Trophoblast cell (in vitro differentiated cells and primary cell): ENCODE results near the gene URB2.
A peak's percentile ranks its signal among the peaks of the same experiment; 100 is the strongest.

Source experiments
- DNase-seq, 2 donors: peaks; one replicate each; pipeline ENCODE4 v3.0.0-alpha.2; 2016
- H2AFZ ChIP-seq: 2 replicates; pipeline ENCODE4 v1.6.1; 2013; ENCODE audit warnings: low read length, moderate library complexity, mild to moderate bottlenecking; ENCODE audit not compliant: insufficient read depth, poor library complexity
- H2AK5ac ChIP-seq: 2 replicates; pipeline ENCODE4 v1.6.1; 2013; ENCODE audit warnings: mild to moderate bottlenecking, low read length
- H2BK120ac ChIP-seq: 2 replicates; pipeline ENCODE4 v1.6.1; 2013; ENCODE audit warnings: low read length, mild to moderate bottlenecking, moderate library complexity; ENCODE audit not compliant: insufficient read depth, poor library complexity
- H2BK12ac ChIP-seq: 2 replicates; pipeline ENCODE4 v1.6.1; 2013; ENCODE audit warnings: mild to moderate bottlenecking, low read length, moderate library complexity
- H2BK5ac ChIP-seq: 2 replicates; pipeline ENCODE4 v1.6.1; 2013; ENCODE audit warnings: low read length, low read depth, moderate library complexity, mild to moderate bottlenecking; ENCODE audit not compliant: poor library complexity
- H3K14ac ChIP-seq: 2 replicates; pipeline ENCODE4 v1.6.1; 2013; ENCODE audit warnings: mild to moderate bottlenecking, low read length
- H3K18ac ChIP-seq: 2 replicates; pipeline ENCODE4 v1.6.1; 2013; ENCODE audit warnings: mild to moderate bottlenecking, low read length
- H3K23ac ChIP-seq: 2 replicates; pipeline ENCODE4 v1.6.1; 2013; ENCODE audit warnings: low read length
- H3K27ac ChIP-seq: 2 replicates; pipeline ENCODE4 v1.5.1; 2013; ENCODE audit warnings: low read depth, mild to moderate bottlenecking, inconsistent platforms, low read length, moderate library complexity
- H3K27me3 ChIP-seq: 2 replicates; pipeline ENCODE4 v1.6.1; 2013; ENCODE audit warnings: inconsistent platforms, mild to moderate bottlenecking, low read length, moderate library complexity; ENCODE audit not compliant: insufficient read depth
- H3K36me3 ChIP-seq, 2 experiments: 1 replicate in 1 of 2; 2 replicates in 1 of 2; pipeline ENCODE4 v1.6.1; 2013; ENCODE audit warnings: low read length in 2 of 2, mild to moderate bottlenecking in 2 of 2, moderate library complexity in 1 of 2; ENCODE audit not compliant: insufficient read depth in 2 of 2, control insufficient read depth in 1 of 2
- H3K4ac ChIP-seq: 2 replicates; pipeline ENCODE4 v1.6.1; 2013; ENCODE audit warnings: low read depth, mild to moderate bottlenecking, low read length, moderate library complexity
- H3K4me1 ChIP-seq, 2 experiments: 1 replicate in 1 of 2; 2 replicates in 1 of 2; pipeline ENCODE4 v1.6.1; 2013; ENCODE audit warnings: low read length in 2 of 2, mild to moderate bottlenecking in 2 of 2, moderate library complexity in 1 of 2; ENCODE audit not compliant: insufficient read depth in 2 of 2, control insufficient read depth in 1 of 2
- H3K4me2 ChIP-seq: 2 replicates; pipeline ENCODE4 v1.6.1; 2013; ENCODE audit warnings: inconsistent platforms, mild to moderate bottlenecking, low read length, moderate library complexity
- H3K4me3 ChIP-seq: 2 replicates; pipeline ENCODE4 v1.5.1; 2013; ENCODE audit warnings: mild to moderate bottlenecking, low read depth, low read length, inconsistent platforms
- H3K79me1 ChIP-seq: one replicate; pipeline ENCODE4 v1.6.1; 2013; ENCODE audit warnings: low read length
- H3K79me2 ChIP-seq: 2 replicates; pipeline ENCODE4 v1.6.1; 2013; ENCODE audit warnings: low read length, mild to moderate bottlenecking; ENCODE audit not compliant: control insufficient read depth, insufficient read depth, poor library complexity
- H3K9ac ChIP-seq: 2 replicates; pipeline ENCODE4 v1.6.1; 2013; ENCODE audit warnings: mild to moderate bottlenecking, low read length
- H3K9me3 ChIP-seq: 2 replicates; pipeline ENCODE4 v1.6.1; 2013; ENCODE audit warnings: low read depth, mild to moderate bottlenecking, control low read depth, inconsistent platforms, low read length; ENCODE audit not compliant: insufficient read depth
- H4K12ac ChIP-seq: 2 replicates; pipeline ENCODE4 v1.6.1; 2013; ENCODE audit warnings: low read depth, mild to moderate bottlenecking, low read length, moderate library complexity
- H4K8ac ChIP-seq: 2 replicates; pipeline ENCODE4 v1.6.1; 2013; ENCODE audit warnings: low read depth, mild to moderate bottlenecking, low read length, moderate library complexity
- H4K91ac ChIP-seq: one replicate; pipeline ENCODE4 v1.6.1; 2013; ENCODE audit warnings: low read depth, mild to moderate bottlenecking, low read length, moderate library complexity
- WGBS: extraction: QIAGEN DNeasy Blood & Tissue Kit; methylation state at CpG from one replicate; pipeline ENCODE4 v1.1.7; 2013; ENCODE audit warnings: missing lambda C conversion rate; ENCODE audit not compliant: insufficient read length, insufficient coverage; ENCODE audit errors: extremely low coverage; 5-methylcytosine and 5-hydroxymethylcytosine counted together

Gene URB2

GRCh38 chr1:229651546-229651945 lies 25.5 kb downstream of the URB2 start:
- Histone ChIP-seq H4K91ac (no peak overlapping the region), H2BK5ac (no peak overlapping the region), H2AFZ (no peak overlapping the region), H2BK120ac (no peak overlapping the region), H3K79me1 (no peaks in the 10 kb centered on the region), H4K12ac (no peak overlapping the region), H3K36me3 (peaks cover 12 to 34% of the 10 kb centered on the region in 2 experiments), H3K27ac (no peak overlapping the region), H3K9ac (no peak overlapping the region), H3K4me1 (peaks cover 3 to 7% of the 10 kb centered on the region in 2 experiments), H3K14ac (no peak overlapping the region), H3K4me3 (no peak overlapping the region), H4K8ac (no peak overlapping the region), H2BK12ac (no peak overlapping the region), H3K23ac (no peak overlapping the region), H3K79me2 (no peaks in the 10 kb centered on the region), H3K27me3 (no peaks in the 10 kb centered on the region), H3K4me2 (no peak overlapping the region), H3K4ac (no peak overlapping the region), H3K18ac (no peak overlapping the region), H2AK5ac (no peak overlapping the region), H3K9me3 (no peaks in the 10 kb centered on the region)
- WGBS = no CpG with 5 or more reads among the region's 3 CpGs
- DNase-seq = no peak

GRCh38 chr1:229653420-229653819 lies 27.4 kb downstream of the URB2 start:
- Histone ChIP-seq H4K12ac (no peak overlapping the region), H2BK12ac (peak overlapping the region; percentile 47), H2AK5ac (no peak overlapping the region), H3K23ac (no peak overlapping the region), H3K4me1 (peaks cover 3 to 7% of the 10 kb centered on the region in 2 experiments), H3K4me3 (no peak overlapping the region), H3K36me3 (peaks cover 5 to 28% of the 10 kb centered on the region in 2 experiments), H3K14ac (no peak overlapping the region), H2AFZ (no peak overlapping the region), H2BK5ac (no peak overlapping the region), H3K9ac (no peak overlapping the region), H3K79me2 (no peaks in the 10 kb centered on the region), H4K91ac (no peak overlapping the region), H3K4me2 (no peak overlapping the region), H3K27ac (no peak overlapping the region), H3K27me3 (no peaks in the 10 kb centered on the region), H4K8ac (no peak overlapping the region), H2BK120ac (no peak overlapping the region), H3K4ac (no peak overlapping the region), H3K9me3 (no peaks in the 10 kb centered on the region), H3K79me1 (no peaks in the 10 kb centered on the region), H3K18ac (no peak overlapping the region)
- no CpG with 5 or more reads among the region's 1 CpG for WGBS
- DNase-seq = no peak

GRCh38 chr1:229655781-229656180 lies 29.7 kb downstream of the URB2 start:
- H4K8ac ChIP-seq = no peak overlapping the region
- H3K79me2 ChIP-seq = no peaks in the 10 kb centered on the region
- H3K4me1 ChIP-seq = peaks cover 3 to 7% of the 10 kb centered on the region in 2 experiments
- H3K18ac ChIP-seq = no peak overlapping the region
- no peak overlapping the region for H3K27ac ChIP-seq
- H3K36me3 ChIP-seq = peaks cover 7 to 20% of the 10 kb centered on the region in 2 experiments
- no peaks in the 10 kb centered on the region for H3K9me3 ChIP-seq
- H2AFZ ChIP-seq = no peak overlapping the region
- H4K12ac ChIP-seq = no peak overlapping the region
- WGBS = no CpG with 5 or more reads among the region's 5 CpGs
- no peak overlapping the region for H3K9ac ChIP-seq
- no peak overlapping the region for H3K4me3 ChIP-seq
- H3K79me1 ChIP-seq = no peaks in the 10 kb centered on the region
- H4K91ac ChIP-seq = no peak overlapping the region
- no peak overlapping the region for H2BK120ac ChIP-seq
- H2BK12ac ChIP-seq = no peak overlapping the region
- H3K4me2 ChIP-seq = no peak overlapping the region
- H2AK5ac ChIP-seq = no peak overlapping the region
- no peak overlapping the region for H3K14ac ChIP-seq
- H3K4ac ChIP-seq = no peak overlapping the region
- no peak overlapping the region for H2BK5ac ChIP-seq
- no peak overlapping the region for H3K23ac ChIP-seq
- DNase-seq = no peak
- no peaks in the 10 kb centered on the region for H3K27me3 ChIP-seq

- no peak overlapping the region for H2AK5ac ChIP-seq
- no peak overlapping the region for H4K91ac ChIP-seq
- no peak overlapping the region for H2BK12ac ChIP-seq
- H3K27me3 ChIP-seq = no peaks in the 10 kb centered on the region
- H3K9ac ChIP-seq = no peak overlapping the region
- H3K4ac ChIP-seq = no peak overlapping the region
- H3K79me1 ChIP-seq = no peaks in the 10 kb centered on the region
- H3K14ac ChIP-seq = no peak overlapping the region
- no peak overlapping the region for H3K23ac ChIP-seq
- H2AFZ ChIP-seq = no peak overlapping the region
- no peak overlapping the region for H3K4me3 ChIP-seq
- no peak overlapping the region for H3K4me2 ChIP-seq
- H2BK120ac ChIP-seq = no peak overlapping the region
- WGBS = no CpG with 5 or more reads among the region's 2 CpGs
- no peaks in the 10 kb centered on the region for H3K9me3 ChIP-seq
- no peaks in the 10 kb centered on the region for H3K4me1 ChIP-seq
- H4K12ac ChIP-seq = no peak overlapping the region
- H3K18ac ChIP-seq = no peak overlapping the region
- H3K36me3 ChIP-seq = peaks cover 7 to 23% of the 10 kb centered on the region in 2 experiments
- H3K27ac ChIP-seq = no peak overlapping the region
- DNase-seq = no peak
- no peaks in the 10 kb centered on the region for H3K79me2 ChIP-seq
- H2BK5ac ChIP-seq = no peak overlapping the region
- H4K8ac ChIP-seq = no peak overlapping the region
Observed at GRCh38 chr1:229657993-229658755, 32.1 kb downstream of the URB2 start.
